Erythroblast (primary cell): Measurements from ENCODE around the gene ZNF175.

Experiments used
- GATA1 ChIP-seq: IDR thresholded peaks from 2 replicates; pipeline ENCODE4 v1.6.1; 2011; ENCODE audit warnings: low read depth, mild to moderate bottlenecking, control low read depth, low read length, moderate library complexity
- POLR2A ChIP-seq: IDR thresholded peaks from 2 replicates; pipeline ENCODE4 v1.6.1; 2011; ENCODE audit warnings: mild to moderate bottlenecking, low read length

DNA sequence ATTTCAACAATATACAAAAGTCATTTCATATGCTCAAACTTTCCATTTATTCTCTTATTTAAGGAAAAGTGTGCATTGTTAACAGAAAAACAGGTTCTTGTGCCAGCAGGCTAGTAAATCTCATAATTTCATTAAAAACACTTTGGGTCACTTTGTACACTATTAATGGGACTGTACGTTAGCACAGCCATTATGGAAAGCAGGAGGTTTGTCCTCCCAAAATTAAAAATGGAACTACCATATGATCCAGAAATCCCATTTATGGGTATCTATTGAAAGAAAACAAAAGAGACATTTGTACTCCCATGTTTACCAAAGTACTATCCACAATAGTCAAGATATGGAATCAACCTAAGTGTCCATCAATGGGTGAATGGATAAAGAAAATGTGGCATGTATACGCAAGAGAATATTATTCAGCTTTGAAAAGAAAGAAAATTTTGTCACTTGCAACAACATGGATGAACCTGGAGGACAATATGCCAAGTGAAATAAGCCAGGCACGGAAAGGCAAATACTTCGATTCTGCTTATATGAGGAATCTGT lies 31.2 kb upstream of the ZNF175 start:
- TF ChIP-seq POLR2A (no peak), GATA1 (no peak)
